Chondrocyte (in vitro differentiated cells): ENCODE data around the gene PCMTD2. TPM values are rescaled to one million over a fixed set of nuclear protein-coding genes. Genes with fewer than 3 reads are reported as not detected.

Source experiments
- DNase-seq: peaks from one replicate; pipeline ENCODE4 v3.0.0; 2021; ENCODE audit warnings: mixed read lengths, low spot score
- H3K27ac Mint-ChIP-seq: one replicate; pipeline ENCODE4 v1.8.0; 2021; ENCODE audit warnings: mild to moderate bottlenecking, moderate library complexity, mixed read lengths; ENCODE audit not compliant: unreplicated experiment
- H3K27me3 Mint-ChIP-seq: 2 replicates; pipeline ENCODE4 v1.8.0; 2021; ENCODE audit warnings: low read depth, mixed read lengths
- H3K36me3 Mint-ChIP-seq: 2 replicates; pipeline ENCODE4 v1.8.0; 2021; ENCODE audit warnings: low read depth, mixed read lengths
- H3K4me1 Mint-ChIP-seq: 2 replicates; pipeline ENCODE4 v1.8.0; 2021; ENCODE audit warnings: low read depth, mild to moderate bottlenecking, mixed read lengths
- H3K4me3 Mint-ChIP-seq: one replicate; pipeline ENCODE4 v1.8.0; 2021; ENCODE audit warnings: mild to moderate bottlenecking, moderate library complexity, mixed read lengths; ENCODE audit not compliant: unreplicated experiment
- H3K9me3 Mint-ChIP-seq: 2 replicates; pipeline ENCODE4 v1.8.0; 2021; ENCODE audit warnings: low read depth, mixed read lengths
- total RNA-seq: library from RNA; stranded (reverse); gene quantifications from 3 replicates; pipeline ENCODE4 v1.2.1, GENCODE V29; 2021
- TF ChIP-seq, protein P1 (sequence below): fragments of 200-600 bp; sonication (generic); IDR thresholded peaks from 2 replicates; pipeline ENCODE4 v1.5.0; 2021; ENCODE audit warnings: antibody characterized with exemption, mild to moderate bottlenecking, moderate library complexity

PCMTD2 gene
- total RNA-seq, 1 donor from 2014 or later: 38.1 TPM

DNA sequence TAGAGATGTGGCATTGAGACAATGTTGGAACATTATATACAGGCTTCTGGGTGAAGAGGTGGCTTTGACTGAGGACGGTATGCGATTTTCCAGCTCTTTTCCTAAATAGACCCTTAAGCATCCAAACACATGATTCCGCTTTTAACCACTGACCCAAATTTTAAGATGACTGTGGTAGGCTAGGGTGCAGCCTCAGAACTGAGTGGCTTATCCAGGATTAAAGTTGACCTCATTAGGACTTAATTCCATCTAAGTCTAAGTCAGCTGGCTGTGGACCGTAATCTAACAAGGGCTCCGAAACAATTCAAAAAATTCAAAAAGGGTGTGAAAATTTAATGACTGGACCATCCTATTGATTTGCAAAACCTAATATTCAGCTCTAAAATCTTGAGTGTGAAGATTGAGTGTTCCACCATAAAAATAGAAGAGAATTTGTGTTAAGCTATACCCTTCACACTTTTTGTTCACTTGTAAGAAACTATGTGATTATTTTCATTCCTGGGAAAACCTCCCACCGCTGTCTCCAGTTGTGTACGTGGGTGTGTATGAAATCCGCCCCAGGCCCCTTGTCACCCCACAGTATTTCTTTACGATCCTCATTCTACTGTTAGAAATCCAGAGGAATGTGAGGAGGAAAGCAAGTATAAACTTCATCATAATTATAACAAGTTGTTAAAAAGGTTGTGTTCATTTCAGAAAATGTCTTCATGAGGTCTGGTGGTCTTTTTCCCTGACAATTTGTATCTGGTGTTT lies 2.7 kb downstream of the PCMTD2 start:
- no peak for DNase-seq
- TF ChIP-seq, protein P1, sequence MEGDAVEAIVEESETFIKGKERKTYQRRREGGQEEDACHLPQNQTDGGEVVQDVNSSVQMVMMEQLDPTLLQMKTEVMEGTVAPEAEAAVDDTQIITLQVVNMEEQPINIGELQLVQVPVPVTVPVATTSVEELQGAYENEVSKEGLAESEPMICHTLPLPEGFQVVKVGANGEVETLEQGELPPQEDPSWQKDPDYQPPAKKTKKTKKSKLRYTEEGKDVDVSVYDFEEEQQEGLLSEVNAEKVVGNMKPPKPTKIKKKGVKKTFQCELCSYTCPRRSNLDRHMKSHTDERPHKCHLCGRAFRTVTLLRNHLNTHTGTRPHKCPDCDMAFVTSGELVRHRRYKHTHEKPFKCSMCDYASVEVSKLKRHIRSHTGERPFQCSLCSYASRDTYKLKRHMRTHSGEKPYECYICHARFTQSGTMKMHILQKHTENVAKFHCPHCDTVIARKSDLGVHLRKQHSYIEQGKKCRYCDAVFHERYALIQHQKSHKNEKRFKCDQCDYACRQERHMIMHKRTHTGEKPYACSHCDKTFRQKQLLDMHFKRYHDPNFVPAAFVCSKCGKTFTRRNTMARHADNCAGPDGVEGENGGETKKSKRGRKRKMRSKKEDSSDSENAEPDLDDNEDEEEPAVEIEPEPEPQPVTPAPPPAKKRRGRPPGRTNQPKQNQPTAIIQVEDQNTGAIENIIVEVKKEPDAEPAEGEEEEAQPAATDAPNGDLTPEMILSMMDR: no peak
- Mint-ChIP-seq H3K4me1 (peaks cover 45% of the 10 kb centered on the region), H3K9me3 (no peaks in the 10 kb centered on the region), H3K4me3 (no peak overlapping the region), H3K36me3 (peaks cover 3% of the 10 kb centered on the region), H3K27me3 (peaks cover under 1% of the 10 kb centered on the region), H3K27ac (no peak overlapping the region)

DNA sequence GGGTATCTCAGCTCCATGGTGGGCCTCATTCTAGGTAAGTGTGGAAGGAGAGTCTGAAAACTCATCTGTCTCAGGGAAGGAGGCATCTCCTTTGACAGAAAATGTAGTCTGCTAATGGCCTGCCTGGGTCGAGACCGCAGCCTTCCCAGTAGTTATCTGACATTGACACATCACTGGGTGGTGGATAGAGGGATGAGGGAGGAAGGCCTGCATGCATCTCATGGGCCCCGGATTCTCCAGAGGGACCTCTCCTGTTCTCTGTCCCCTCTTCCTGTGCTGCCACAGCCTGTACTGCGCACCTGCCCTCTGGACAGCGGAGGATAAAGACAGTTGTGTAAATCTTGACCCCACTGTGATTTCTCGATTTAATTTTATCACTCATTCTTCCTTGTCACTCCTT lies 4.7 kb downstream of the PCMTD2 start:
- Mint-ChIP-seq H3K27ac (peak overlapping the region; percentile 92), H3K27me3 (no peaks in the 10 kb centered on the region), H3K4me3 (no peak overlapping the region), H3K9me3 (no peaks in the 10 kb centered on the region), H3K36me3 (peaks cover 3% of the 10 kb centered on the region), H3K4me1 (peaks cover 52% of the 10 kb centered on the region)
- DNase-seq: no peak
- TF ChIP-seq, protein P1: no peak

GRCh38 chr20:64261138-64261537 lies 5.6 kb downstream of the PCMTD2 start:
- H3K27ac Mint-ChIP-seq: peak overlapping the region; percentile 92
- H3K27me3 Mint-ChIP-seq: no peaks in the 10 kb centered on the region
- DNase-seq: no peak
- H3K36me3 Mint-ChIP-seq: peaks cover 3% of the 10 kb centered on the region
- TF ChIP-seq, protein P1: no peak
- H3K4me1 Mint-ChIP-seq: peaks cover 57% of the 10 kb centered on the region
- peak overlapping the region; percentile 56 for H3K4me3 Mint-ChIP-seq
- no peaks in the 10 kb centered on the region for H3K9me3 Mint-ChIP-seq

DNA sequence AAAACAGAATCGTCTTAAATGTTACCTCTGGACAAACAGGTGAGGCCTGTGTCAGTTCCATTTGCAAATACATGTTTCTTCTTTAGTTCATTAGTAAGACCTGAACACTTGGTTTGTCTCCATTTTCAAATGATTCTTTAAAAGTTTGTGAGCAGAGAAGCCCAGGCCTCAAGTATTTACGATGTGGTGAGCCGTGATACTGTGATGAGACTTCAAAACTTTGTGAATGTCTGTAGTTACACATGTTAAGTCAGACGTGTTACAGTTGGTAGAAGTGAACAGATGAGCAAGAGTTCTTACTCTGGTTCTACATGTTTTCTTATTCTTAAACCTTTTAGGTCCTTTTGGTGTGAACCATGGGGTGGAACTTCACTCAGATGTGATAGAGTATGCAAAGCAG lies 8.5 kb downstream of the PCMTD2 start:
- no peak for DNase-seq
- H3K9me3 Mint-ChIP-seq: no peaks in the 10 kb centered on the region
- no peaks in the 10 kb centered on the region for H3K27me3 Mint-ChIP-seq

GRCh38 chr20:64265201-64265600 lies 9.7 kb downstream of the PCMTD2 start:
- TF ChIP-seq, protein P1: no peak
- Mint-ChIP-seq H3K27me3 (no peaks in the 10 kb centered on the region), H3K9me3 (no peaks in the 10 kb centered on the region), H3K36me3 (peaks cover 11% of the 10 kb centered on the region), H3K4me1 (peaks cover 37% of the 10 kb centered on the region), H3K4me3 (no peak overlapping the region), H3K27ac (peak overlapping the region; percentile 33)
- no peak for DNase-seq

More for the DNA sequence above, 8.5 kb downstream of the PCMTD2 start:
- peaks cover 7% of the 10 kb centered on the region for H3K36me3 Mint-ChIP-seq
- H3K4me3 Mint-ChIP-seq: no peak overlapping the region
- no peak overlapping the region for H3K27ac Mint-ChIP-seq
- peaks cover 37% of the 10 kb centered on the region for H3K4me1 Mint-ChIP-seq
- TF ChIP-seq, protein P1: no peak
